Transverse colon (tissue), 4 donors: ENCODE results near the gene TMTC4. TPM values are rescaled to one million over a fixed set of nuclear protein-coding genes. Genes with fewer than 3 reads are reported as not detected.

Source experiments
- DNase-seq: peaks from one replicate; pipeline ENCODE4 v3.0.0-alpha.2; 2019
- H3K27ac ChIP-seq, 4 donors: fragments of 200-600 bp; sonication (generic); 2 replicates each; pipeline ENCODE4 v1.5.1; 2016 to 2018; ENCODE audit warnings: inconsistent platforms in 4 of 4
- H3K27me3 ChIP-seq: fragments of 200-600 bp; sonication (generic); 2 replicates; pipeline ENCODE4 v1.5.1; 2017; ENCODE audit warnings: inconsistent platforms
- H3K36me3 ChIP-seq, 4 donors: fragments of 200-600 bp; sonication (generic); 2 replicates each; pipeline ENCODE4 v1.5.1; 2017 to 2019; ENCODE audit warnings: inconsistent platforms in 4 of 4
- H3K4me1 ChIP-seq, 4 donors: fragments of 200-600 bp; sonication (generic); 2 replicates each; pipeline ENCODE4 v1.5.1; 2017 to 2020; ENCODE audit warnings: inconsistent platforms in 4 of 4
- H3K4me3 ChIP-seq, 4 donors: fragments of 200-600 bp; sonication (generic); 1 replicate in 1 of 4; 2 replicates in 3 of 4; pipeline versions ENCODE4 v1.5.1 to v1.6.1; 2017 to 2019; ENCODE audit warnings: inconsistent platforms in 4 of 4
- H3K9me3 ChIP-seq, 2 donors: fragments of 200-600 bp; sonication (generic); 2 replicates each; pipeline ENCODE4 v1.5.1; 2017 to 2019; ENCODE audit warnings: inconsistent platforms in 2 of 2
- EP300 ChIP-seq: sonication (generic); formaldehyde crosslinking; IDR thresholded peaks from one replicate; pipeline ENCODE4 v1.6.1; 2017; ENCODE audit warnings: antibody characterized with exemption, low read depth
- POLR2A ChIP-seq: fragments of 450-650 bp; IDR thresholded peaks from one replicate; pipeline ENCODE4 v1.6.1; 2016; ENCODE audit warnings: antibody characterized with exemption, mild to moderate bottlenecking, moderate library complexity
- POLR2AphosphoS5 ChIP-seq, 3 donors: sonication (generic); formaldehyde crosslinking; IDR thresholded peaks; one replicate each; pipeline ENCODE4 v1.6.1; 2016; ENCODE audit warnings: antibody characterized with exemption in 3 of 3
- WGBS, 2 donors: methylation state at CpG; one replicate each; pipeline ENCODE4 v1.1.5; 2018; ENCODE audit warnings: low coverage in 1 of 2; 5-methylcytosine and 5-hydroxymethylcytosine counted together
- in situ Hi-C, 4 donors: fragments of 200-750 bp; cut with MboI; loops; one replicate each; pipeline versions ENCODE4 v1.15.0 to v1.15.1; 2017; ENCODE audit warnings: low sequenced_read_pairs in 3 of 4, low pct_ligation_motif_present in 1 of 4, low pct_unique_long_range_greater_than_20kb in 1 of 4
- intact Hi-C: fragments of 100-400 bp; cut with DNase I; formaldehyde crosslinking; loops from one replicate; pipeline ENCODE4 v1.15.1; 2023; ENCODE audit warnings: low total_unique reads
- total RNA-seq, 4 donors: library from RNA; depleted of rRNA; stranded (reverse); fragments of >200 nt; gene quantifications; one replicate each; pipeline ENCODE4 v1.1.0, GENCODE V29; 2016
- TF ChIP-seq, protein P1 (sequence below), 5 experiments: fragments of 200-600 bp in 3 of 5; fragments of 450-650 bp in 2 of 5; sonication (generic) in 3 of 5; IDR thresholded peaks; 1 replicate in 2 of 5; 2 replicates in 3 of 5; pipeline ENCODE4 v1.5.1; 2016 to 2017; ENCODE audit warnings: antibody characterized with exemption in 5 of 5, inconsistent platforms in 3 of 5, mild to moderate bottlenecking in 2 of 5, moderate library complexity in 1 of 5

TMTC4 gene
- total RNA-seq, 4 donors from 2014 or later: 19.5 to 136 (median 30.0) TPM

DNA sequence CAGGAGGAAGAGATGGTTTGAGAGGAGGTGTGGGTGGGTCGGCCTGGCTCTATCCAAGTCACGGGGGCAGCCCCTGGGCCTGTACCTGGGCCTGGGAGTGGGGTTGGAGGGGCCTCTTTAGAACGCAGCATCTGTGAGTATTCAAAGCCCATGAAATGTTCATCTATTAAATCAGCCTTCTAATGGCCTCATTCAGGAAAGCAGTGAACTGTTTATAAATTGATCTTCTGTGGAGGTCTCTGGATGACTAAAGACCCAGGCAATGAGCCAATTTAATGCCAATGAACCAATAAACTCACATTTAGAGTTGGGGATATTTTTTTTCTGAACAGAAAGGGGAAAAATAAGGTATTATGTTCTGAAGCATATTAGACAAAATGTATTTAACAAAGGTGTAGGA is 66.1 kb downstream of the TMTC4 start:
- no peaks in the 10 kb centered on the region for H3K9me3 ChIP-seq
- WGBS, 2 donors: 87 to 100% methylated on average over 3 of the region's 3 CpGs
- H3K27ac ChIP-seq: no peak overlapping the region
- H3K4me3 ChIP-seq: no peak overlapping the region
- in situ Hi-C loops: no loop called here
- no peaks in the 10 kb centered on the region for H3K36me3 ChIP-seq
- TF ChIP-seq POLR2AphosphoS5 (IDR thresholded peaks at IDR 0.05) (no peak), POLR2A (no peak), EP300 (no peak)
- TF ChIP-seq, protein P1, sequence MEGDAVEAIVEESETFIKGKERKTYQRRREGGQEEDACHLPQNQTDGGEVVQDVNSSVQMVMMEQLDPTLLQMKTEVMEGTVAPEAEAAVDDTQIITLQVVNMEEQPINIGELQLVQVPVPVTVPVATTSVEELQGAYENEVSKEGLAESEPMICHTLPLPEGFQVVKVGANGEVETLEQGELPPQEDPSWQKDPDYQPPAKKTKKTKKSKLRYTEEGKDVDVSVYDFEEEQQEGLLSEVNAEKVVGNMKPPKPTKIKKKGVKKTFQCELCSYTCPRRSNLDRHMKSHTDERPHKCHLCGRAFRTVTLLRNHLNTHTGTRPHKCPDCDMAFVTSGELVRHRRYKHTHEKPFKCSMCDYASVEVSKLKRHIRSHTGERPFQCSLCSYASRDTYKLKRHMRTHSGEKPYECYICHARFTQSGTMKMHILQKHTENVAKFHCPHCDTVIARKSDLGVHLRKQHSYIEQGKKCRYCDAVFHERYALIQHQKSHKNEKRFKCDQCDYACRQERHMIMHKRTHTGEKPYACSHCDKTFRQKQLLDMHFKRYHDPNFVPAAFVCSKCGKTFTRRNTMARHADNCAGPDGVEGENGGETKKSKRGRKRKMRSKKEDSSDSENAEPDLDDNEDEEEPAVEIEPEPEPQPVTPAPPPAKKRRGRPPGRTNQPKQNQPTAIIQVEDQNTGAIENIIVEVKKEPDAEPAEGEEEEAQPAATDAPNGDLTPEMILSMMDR (IDR thresholded peaks at IDR 0.05): no peak
- DNase-seq: no peak
- peaks cover 0 to 5% (median 0%) of the 10 kb centered on the region in 4 donors for H3K4me1 ChIP-seq
- intact Hi-C loops: no loop called here
- no peaks in the 10 kb centered on the region for H3K27me3 ChIP-seq

DNA sequence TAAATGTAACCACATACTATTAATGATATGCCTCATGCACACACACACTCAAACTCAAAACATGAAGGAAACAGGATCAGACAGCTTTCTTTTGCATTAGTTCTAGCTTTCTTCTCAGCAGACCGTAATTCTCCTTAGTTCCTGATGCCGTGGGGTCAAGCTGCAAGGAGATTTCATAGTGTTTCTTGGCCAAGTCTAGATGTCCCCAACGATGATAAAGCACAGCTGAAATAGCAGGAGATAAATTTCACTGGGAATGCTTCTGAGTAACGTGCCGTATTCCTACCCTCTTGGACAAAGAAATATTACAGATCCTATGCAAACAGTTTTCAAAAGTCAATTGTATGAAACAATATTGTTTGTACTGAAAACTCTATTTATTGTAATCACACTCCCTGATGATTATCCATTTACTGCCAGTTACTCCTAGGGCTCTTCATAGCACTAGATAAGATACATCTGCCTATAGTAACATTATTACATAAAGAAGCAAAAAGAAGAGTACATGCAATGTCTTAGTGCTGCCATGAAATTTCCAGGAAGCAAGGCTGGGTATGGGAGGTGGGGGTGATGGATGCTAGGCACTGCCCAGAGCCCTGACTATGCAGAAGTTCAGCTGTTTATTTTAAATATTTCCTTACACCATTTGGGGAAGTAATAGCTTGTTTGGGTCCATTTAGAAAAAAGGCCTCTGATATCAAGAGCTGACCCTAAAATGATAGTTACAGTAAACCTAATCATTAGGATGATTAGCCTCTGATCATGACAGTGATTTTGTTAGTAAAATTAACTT is 69.5 kb downstream of the TMTC4 start:
- H3K4me1 ChIP-seq: peaks cover 0 to 5% (median 0%) of the 10 kb centered on the region in 4 donors
- intact Hi-C loops (no loop called here), in situ Hi-C loops (no loop called here)
- H3K4me3 ChIP-seq: no peak overlapping the region
- H3K27ac ChIP-seq: no peak overlapping the region
- WGBS, 2 donors: 71 to 84% methylated on average over 5 of the region's 5 CpGs
- no peaks in the 10 kb centered on the region for H3K9me3 ChIP-seq
- no peak for DNase-seq
- TF ChIP-seq POLR2A (no peak), POLR2AphosphoS5 (IDR thresholded peaks at IDR 0.05) (no peak), EP300 (no peak)
- TF ChIP-seq, protein P1 (IDR thresholded peaks at IDR 0.05): no peak
- no peaks in the 10 kb centered on the region for H3K36me3 ChIP-seq
- no peaks in the 10 kb centered on the region for H3K27me3 ChIP-seq

DNA sequence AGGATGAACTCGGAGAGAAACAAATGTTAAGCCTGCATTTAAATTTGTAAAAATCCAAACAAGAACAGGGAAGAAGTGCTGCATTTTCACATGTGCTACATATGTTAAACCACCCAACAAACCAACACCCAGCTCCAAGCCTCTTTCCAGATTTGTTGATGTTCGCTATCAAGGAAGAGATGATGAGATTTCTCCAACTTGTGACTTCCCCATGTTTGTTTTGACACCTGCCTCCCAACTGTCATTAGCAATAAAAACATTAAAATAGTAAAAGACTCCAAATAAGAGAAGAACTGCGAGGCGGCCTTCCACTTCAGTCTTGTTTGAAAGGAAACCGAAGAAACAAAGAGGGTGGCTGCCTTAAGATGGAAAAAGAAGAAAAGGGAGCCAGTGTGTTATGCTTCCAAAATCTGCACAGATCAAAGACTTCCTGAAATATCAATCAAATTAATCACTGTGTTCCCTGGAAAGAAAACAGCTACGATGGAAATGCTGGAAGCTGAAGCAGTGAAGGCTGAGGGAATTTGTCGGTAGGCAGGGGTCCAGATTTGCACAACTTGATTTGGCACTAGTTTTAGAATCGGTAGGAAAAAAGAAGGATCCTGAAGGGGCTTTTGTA is 72.0 kb downstream of the TMTC4 start:
- DNase-seq: no peak
- 74 to 77% methylated on average over 8 of the region's 8 CpGs for WGBS, 2 donors
- no peaks in the 10 kb centered on the region for H3K36me3 ChIP-seq
- no peak overlapping the region for H3K4me3 ChIP-seq
- TF ChIP-seq EP300 (no peak), POLR2AphosphoS5 (IDR thresholded peaks at IDR 0.05) (no peak), POLR2A (no peak)
- H3K4me1 ChIP-seq: no peaks in the 10 kb centered on the region
- no peaks in the 10 kb centered on the region for H3K9me3 ChIP-seq
- no peaks in the 10 kb centered on the region for H3K27me3 ChIP-seq
- in situ Hi-C loops (no loop called here), intact Hi-C loops (no loop called here)
- no peak overlapping the region for H3K27ac ChIP-seq

DNA sequence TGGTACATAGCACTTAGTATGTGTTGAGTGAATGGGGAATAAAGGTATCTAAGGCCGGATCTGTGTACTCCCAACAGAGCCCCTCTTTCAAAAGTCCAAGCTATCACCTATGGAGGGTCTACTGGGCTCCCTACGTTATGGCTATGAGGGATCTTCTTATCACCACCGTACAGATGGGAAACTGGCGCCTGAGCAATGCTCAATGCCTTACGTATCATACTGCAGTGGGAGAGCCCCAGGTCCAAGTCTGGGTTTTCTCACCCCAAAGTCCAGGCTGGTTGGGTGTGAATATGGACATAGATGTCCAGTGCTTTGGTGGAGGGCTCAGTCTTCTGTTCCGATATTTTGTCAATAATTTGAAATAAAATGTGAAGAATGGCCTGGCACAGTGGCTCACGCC is 72.9 kb downstream of the TMTC4 start:
- Histone ChIP-seq H3K36me3 (no peaks in the 10 kb centered on the region), H3K9me3 (no peaks in the 10 kb centered on the region), H3K27ac (no peak overlapping the region), H3K27me3 (no peaks in the 10 kb centered on the region), H3K4me1 (no peaks in the 10 kb centered on the region), H3K4me3 (no peak overlapping the region)
- no peak for DNase-seq
- intact Hi-C loops (no loop called here), in situ Hi-C loops (no loop called here)
- 96 to 100% methylated on average over 1 to 7 of the region's 7 CpGs for WGBS, 2 donors
- no peak for TF ChIP-seq POLR2AphosphoS5 (IDR thresholded peaks at IDR 0.05)
- TF ChIP-seq, protein P1 (IDR thresholded peaks at IDR 0.05): no peak
- no peak for TF ChIP-seq EP300
- TF ChIP-seq POLR2A: no peak
